ENCODE measurements around the gene STX4. TPM values are rescaled to one million over a fixed set of nuclear protein-coding genes. Genes with fewer than 3 reads are reported as not detected.

Gene STX4
- total and polyA plus RNA-seq, 12 donors = 31.8 to 89.2 (median 40.7) TPM

DNA sequence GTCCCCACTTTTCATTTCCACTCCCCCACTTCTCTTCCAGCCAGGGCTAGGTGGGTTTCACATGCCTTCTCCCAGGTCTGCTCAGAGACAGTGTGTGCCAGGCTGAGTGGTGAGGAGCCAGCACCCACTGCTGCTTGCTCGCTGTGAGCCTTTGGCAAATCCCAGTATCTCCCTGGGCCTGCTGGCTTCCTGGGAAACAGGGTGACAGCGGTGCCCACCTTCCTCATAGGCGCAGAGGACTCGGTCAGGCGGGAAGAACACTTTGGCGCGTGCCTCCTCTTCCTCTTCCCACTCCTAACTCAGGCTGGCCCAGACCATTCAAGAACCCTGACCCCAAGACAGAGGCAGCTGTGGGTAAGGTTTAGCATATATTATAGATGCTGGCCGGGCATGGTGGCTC is 55.8 kb downstream of the STX4 start:
- H3K9me3 ChIP-seq = no peaks in the 10 kb centered on the region
- peaks cover 0 to 16% (median 11%) of the 10 kb centered on the region in 9 donors for H3K4me1 ChIP-seq
- peaks cover 0 to 84% (median 14%) of the 10 kb centered on the region in 9 donors for H3K36me3 ChIP-seq
- H3K27me3 ChIP-seq = no peaks in the 10 kb centered on the region
- TF ChIP-seq, protein P1, sequence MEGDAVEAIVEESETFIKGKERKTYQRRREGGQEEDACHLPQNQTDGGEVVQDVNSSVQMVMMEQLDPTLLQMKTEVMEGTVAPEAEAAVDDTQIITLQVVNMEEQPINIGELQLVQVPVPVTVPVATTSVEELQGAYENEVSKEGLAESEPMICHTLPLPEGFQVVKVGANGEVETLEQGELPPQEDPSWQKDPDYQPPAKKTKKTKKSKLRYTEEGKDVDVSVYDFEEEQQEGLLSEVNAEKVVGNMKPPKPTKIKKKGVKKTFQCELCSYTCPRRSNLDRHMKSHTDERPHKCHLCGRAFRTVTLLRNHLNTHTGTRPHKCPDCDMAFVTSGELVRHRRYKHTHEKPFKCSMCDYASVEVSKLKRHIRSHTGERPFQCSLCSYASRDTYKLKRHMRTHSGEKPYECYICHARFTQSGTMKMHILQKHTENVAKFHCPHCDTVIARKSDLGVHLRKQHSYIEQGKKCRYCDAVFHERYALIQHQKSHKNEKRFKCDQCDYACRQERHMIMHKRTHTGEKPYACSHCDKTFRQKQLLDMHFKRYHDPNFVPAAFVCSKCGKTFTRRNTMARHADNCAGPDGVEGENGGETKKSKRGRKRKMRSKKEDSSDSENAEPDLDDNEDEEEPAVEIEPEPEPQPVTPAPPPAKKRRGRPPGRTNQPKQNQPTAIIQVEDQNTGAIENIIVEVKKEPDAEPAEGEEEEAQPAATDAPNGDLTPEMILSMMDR (IDR thresholded peaks at IDR 0.05) = no peak
- intact Hi-C loops (cut with DNase I) = loop anchor here in 2 of 10 donors (5.0 to 10.0 kb wide), 2 partner anchors 42 to 104 kb away; partner anchors contain the start of gene HSD3B7 (in 1 of the 2)
- no peak overlapping the region for H3K27ac ChIP-seq
- no peak overlapping the region for H3K4me3 ChIP-seq
- WGBS, 2 donors = 90 to 94% methylated on average over 8 of the region's 8 CpGs
- ATAC-seq (no peak), DNase-seq (no peak)

Other genes with a start within 250 kb of the STX4 start
- 10 to 100 TPM; 20.3 to 35.5 (median 27.6) TPM for gene ZNF629, start 246.4 kb upstream of the STX4 start, total RNA-seq
- 10 to 100 TPM in 1 of 2 donors, 1 to 10 TPM in 1; 7.3 to 15.4 TPM for gene ZNF629, start 246.4 kb upstream of the STX4 start, polyA plus RNA-seq
- gene BCL7C, start 139.5 kb upstream of the STX4 start, total RNA-seq = 10 to 100 TPM; 24.2 to 31.3 (median 27.0) TPM
- gene BCL7C, start 139.5 kb upstream of the STX4 start, polyA plus RNA-seq = 10 to 100 TPM; 30.5 to 68.8 TPM
- 10 to 100 TPM in 9 of 10 donors, 1 to 10 TPM in 1; 8.6 to 28.2 (median 19.9) TPM for gene CTF1, start 136.9 kb upstream of the STX4 start, total RNA-seq
- gene CTF1, start 136.9 kb upstream of the STX4 start, polyA plus RNA-seq = 10 to 100 TPM in 1 of 2 donors, 1 to 10 TPM in 1; 6.5 to 10.4 TPM
- gene FBXL19, start 110.0 kb upstream of the STX4 start, total RNA-seq = 1 to 10 TPM; 4.1 to 8.7 (median 5.8) TPM
- 10 to 100 TPM in 1 of 2 donors, 1 to 10 TPM in 1; 5.4 to 14.1 TPM for gene FBXL19, start 110.0 kb upstream of the STX4 start, polyA plus RNA-seq
- 10 to 100 TPM in 8 of 10 donors, 1 to 10 TPM in 2; 7.8 to 19.8 (median 11.4) TPM for gene ORAI3, start 84.5 kb upstream of the STX4 start, total RNA-seq
- 10 to 100 TPM; 10.1 to 15.4 TPM for gene ORAI3, start 84.5 kb upstream of the STX4 start, polyA plus RNA-seq
- 10 to 100 TPM in 2 of 10 donors, 1 to 10 TPM in 8; 7.5 to 11.4 (median 9.2) TPM for gene SETD1A, start 75.8 kb upstream of the STX4 start, total RNA-seq
- 10 to 100 TPM in 1 of 2 donors, 1 to 10 TPM in 1; 5.8 to 11.2 TPM for gene SETD1A, start 75.8 kb upstream of the STX4 start, polyA plus RNA-seq
- 10 to 100 TPM in 1 of 10 donors, 1 to 10 TPM in 9; 3.3 to 13.3 (median 5.3) TPM for gene HSD3B7, start 48.4 kb upstream of the STX4 start, total RNA-seq
- 10 to 100 TPM in 1 of 2 donors, 1 to 10 TPM in 1; 6.8 to 12.2 TPM for gene HSD3B7, start 48.4 kb upstream of the STX4 start, polyA plus RNA-seq
- 1 to 10 TPM in 6 of 10 donors, under 1 TPM in 4; 0.20 to 2.3 (median 1.1) TPM for gene STX1B, start 22.9 kb upstream of the STX4 start, total RNA-seq
- under 1 TPM; 0.07 to 0.29 TPM for gene STX1B, start 22.9 kb upstream of the STX4 start, polyA plus RNA-seq
- 1 to 10 TPM; 3.6 to 8.2 (median 4.5) TPM for gene ZNF668, start 40.7 kb downstream of the STX4 start, total RNA-seq
- 1 to 10 TPM; 7.2 to 7.6 TPM for gene ZNF668, start 40.7 kb downstream of the STX4 start, polyA plus RNA-seq
- 10 to 100 TPM in 3 of 10 donors, 1 to 10 TPM in 7; 7.5 to 12.0 (median 8.7) TPM for gene ZNF646, start 40.9 kb downstream of the STX4 start, total RNA-seq
- 1 to 10 TPM; 2.7 to 7.6 TPM for gene ZNF646, start 40.9 kb downstream of the STX4 start, polyA plus RNA-seq
- 1 to 10 TPM in 1 of 10 donors, under 1 TPM in 9; 0.21 to 1.4 (median 0.50) TPM for gene PRSS53, start 55.4 kb downstream of the STX4 start, total RNA-seq
- gene PRSS53, start 55.4 kb downstream of the STX4 start, polyA plus RNA-seq = 1 to 10 TPM in 1 of 2 donors, under 1 TPM in 1; 0.46 to 2.9 TPM
- 10 to 100 TPM; 27.0 to 68.1 (median 31.8) TPM for gene VKORC1, start 61.2 kb downstream of the STX4 start, total RNA-seq
- gene VKORC1, start 61.2 kb downstream of the STX4 start, polyA plus RNA-seq = 100 to 1,000 TPM in 1 of 2 donors, 10 to 100 TPM in 1; 46.2 to 139 TPM
- 10 to 100 TPM; 62.8 to 90.9 (median 74.7) TPM for gene BCKDK, start 74.8 kb downstream of the STX4 start, total RNA-seq
- gene BCKDK, start 74.8 kb downstream of the STX4 start, polyA plus RNA-seq = 10 to 100 TPM; 26.1 to 57.2 TPM
- 10 to 100 TPM; 51.9 to 79.9 (median 66.0) TPM for gene KAT8, start 84.1 kb downstream of the STX4 start, total RNA-seq
- 100 to 1,000 TPM in 1 of 2 donors, 10 to 100 TPM in 1; 56.3 to 107 TPM for gene KAT8, start 84.1 kb downstream of the STX4 start, polyA plus RNA-seq
- gene PRSS8, start 102.2 kb downstream of the STX4 start, total RNA-seq = under 1 TPM in 4 of 10 donors, not detected in 6; 0.15 to 0.57 (median 0.25) TPM
- under 1 TPM in 1 of 2 donors, not detected in 1; 0.09 TPM for gene PRSS8, start 102.2 kb downstream of the STX4 start, polyA plus RNA-seq
- 1 to 10 TPM in 6 of 10 donors, under 1 TPM in 4; 0.30 to 3.1 (median 1.3) TPM for gene PRSS36, start 116.5 kb downstream of the STX4 start, total RNA-seq
- 1 to 10 TPM; 1.2 to 3.4 TPM for gene PRSS36, start 116.5 kb downstream of the STX4 start, polyA plus RNA-seq
- 100 to 1,000 TPM; 127 to 174 (median 140) TPM for gene FUS, start 146.6 kb downstream of the STX4 start, total RNA-seq
- gene FUS, start 146.6 kb downstream of the STX4 start, polyA plus RNA-seq = 100 to 1,000 TPM; 116 to 240 TPM
- gene PYCARD, start 169.2 kb downstream of the STX4 start, total RNA-seq = 10 to 100 TPM in 2 of 10 donors, 1 to 10 TPM in 8; 1.7 to 26.1 (median 2.8) TPM
- gene PYCARD, start 169.2 kb downstream of the STX4 start, polyA plus RNA-seq = 10 to 100 TPM in 1 of 2 donors, 1 to 10 TPM in 1; 8.3 to 13.9 TPM
- gene TRIM72, start 180.6 kb downstream of the STX4 start, total RNA-seq = 1 to 10 TPM in 6 of 10 donors, under 1 TPM in 4; 0.61 to 4.8 (median 1.2) TPM
- gene TRIM72, start 180.6 kb downstream of the STX4 start, polyA plus RNA-seq = 1 to 10 TPM in 1 of 2 donors, under 1 TPM in 1; 0.51 to 1.2 TPM
- not detected for gene PYDC1, start 183.6 kb downstream of the STX4 start, total RNA-seq
- not detected for gene PYDC1, start 183.6 kb downstream of the STX4 start, polyA plus RNA-seq
- gene ITGAM, start 226.4 kb downstream of the STX4 start, total RNA-seq = 10 to 100 TPM in 2 of 10 donors, 1 to 10 TPM in 8; 1.2 to 24.1 (median 3.2) TPM
- gene ITGAM, start 226.4 kb downstream of the STX4 start, polyA plus RNA-seq = 1 to 10 TPM; 1.8 to 3.4 TPM